T-helper 1 cell treated with Interleukin-12 subunit alpha and Interleukin-12 subunit beta and Interleukin-4 antibody, amounts not matched to agents 30 μg/mL and 1 μg/mL, for 36 hours (primary cell): ENCODE measurements around the gene CCDC85B.

ENCODE experiments used
- H3K27ac Mint-ChIP-seq: one replicate; pipeline ENCODE4 v1.8.0; 2021; ENCODE audit warnings: mild to moderate bottlenecking, mixed read lengths
- H3K27me3 Mint-ChIP-seq: one replicate; pipeline ENCODE4 v1.8.0; 2021; ENCODE audit warnings: low read depth, mixed read lengths
- H3K36me3 Mint-ChIP-seq: one replicate; pipeline ENCODE4 v1.8.0; 2021; ENCODE audit warnings: low read depth, mixed read lengths
- H3K4me1 Mint-ChIP-seq: one replicate; pipeline ENCODE4 v1.8.0; 2021; ENCODE audit warnings: low read depth, mixed read lengths
- H3K4me3 Mint-ChIP-seq: one replicate; pipeline ENCODE4 v1.8.0; 2021; ENCODE audit warnings: mild to moderate bottlenecking, moderate library complexity, mixed read lengths
- H3K9me3 Mint-ChIP-seq: one replicate; pipeline ENCODE4 v1.8.0; 2021; ENCODE audit warnings: mixed read lengths

Gene CCDC85B

DNA sequence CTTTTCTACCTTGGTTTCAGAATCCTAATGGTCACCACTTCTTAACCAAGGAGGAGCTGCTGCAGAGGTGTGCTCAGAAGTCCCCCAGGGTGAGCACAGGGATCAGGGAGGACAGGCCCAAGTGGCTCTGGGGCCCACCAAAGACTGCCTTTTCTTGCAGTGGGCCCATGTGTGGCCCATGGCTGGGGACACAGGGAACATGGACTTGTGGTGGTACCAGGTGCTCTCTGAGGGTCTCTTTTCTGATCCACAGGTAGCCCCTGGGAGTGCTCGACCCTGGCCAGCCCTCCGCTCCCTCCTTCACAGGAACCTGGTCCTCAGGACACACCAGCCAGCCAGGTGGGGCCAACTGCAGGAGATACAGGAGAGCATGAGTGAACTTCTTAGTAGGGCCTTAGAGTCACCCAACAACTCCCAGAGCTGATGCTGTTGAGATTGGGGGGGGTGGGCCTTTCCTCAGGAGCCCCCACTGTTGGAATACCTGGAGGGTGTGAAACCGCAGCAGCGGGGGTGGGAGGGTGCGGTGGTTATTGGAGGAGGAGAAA is 28.2 kb upstream of the CCDC85B start:
- Mint-ChIP-seq H3K36me3 (peaks cover 30% of the 10 kb centered on the region), H3K4me1 (peaks cover 28% of the 10 kb centered on the region), H3K27me3 (no peaks in the 10 kb centered on the region), H3K27ac (peak overlapping the region; percentile 58), H3K9me3 (no peaks in the 10 kb centered on the region), H3K4me3 (peak overlapping the region; percentile 93)

DNA sequence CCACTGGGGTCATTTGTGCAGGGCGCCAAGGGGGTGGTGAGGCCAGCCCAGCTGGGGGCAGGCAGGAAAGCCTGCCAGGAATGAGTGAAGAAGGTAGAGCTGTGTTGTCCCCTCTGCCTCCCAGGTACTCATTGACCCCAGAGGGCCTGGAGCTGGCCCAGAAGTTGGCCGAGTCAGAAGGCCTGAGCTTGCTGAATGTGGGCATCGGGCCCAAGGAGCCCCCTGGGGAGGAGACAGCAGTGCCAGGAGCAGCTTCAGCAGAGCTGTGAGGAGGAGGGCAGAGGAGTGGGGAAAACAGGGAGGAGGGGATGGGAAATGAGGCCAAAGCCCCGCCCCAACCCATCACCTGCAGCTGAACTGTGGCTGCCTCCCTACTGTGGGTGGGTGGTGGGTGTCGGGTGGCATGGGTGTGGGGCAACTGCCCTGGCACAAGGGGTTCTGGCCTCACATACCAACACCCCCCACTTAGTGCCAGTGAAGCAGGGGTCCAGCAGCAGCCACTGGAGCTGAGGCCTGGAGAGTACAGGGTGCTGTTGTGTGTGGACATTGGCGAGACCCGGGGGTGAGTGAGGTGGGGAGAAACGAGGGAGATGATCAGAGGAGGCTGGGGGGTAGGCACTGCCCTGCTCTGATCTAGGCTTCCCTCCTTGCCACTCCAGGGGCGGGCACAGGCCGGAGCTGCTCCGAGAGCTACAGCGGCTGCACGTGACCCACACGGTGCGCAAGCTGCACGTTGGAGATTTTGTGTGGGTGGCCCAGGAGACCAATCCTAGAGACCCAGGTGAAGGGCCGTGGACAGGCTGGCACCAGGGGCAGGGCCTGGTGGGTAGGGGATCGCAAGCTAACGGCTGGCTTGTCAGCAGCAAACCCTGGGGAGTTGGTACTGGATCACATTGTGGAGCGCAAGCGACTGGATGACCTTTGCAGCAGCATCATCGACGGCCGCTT is 27.3 kb upstream of the CCDC85B start:
- peaks cover 31% of the 10 kb centered on the region for H3K36me3 Mint-ChIP-seq
- no peaks in the 10 kb centered on the region for H3K9me3 Mint-ChIP-seq
- H3K4me3 Mint-ChIP-seq, result peak overlapping the region; percentile 93
- no peaks in the 10 kb centered on the region for H3K27me3 Mint-ChIP-seq
- peak overlapping the region; percentile 58 for H3K27ac Mint-ChIP-seq
- peaks cover 28% of the 10 kb centered on the region for H3K4me1 Mint-ChIP-seq

DNA sequence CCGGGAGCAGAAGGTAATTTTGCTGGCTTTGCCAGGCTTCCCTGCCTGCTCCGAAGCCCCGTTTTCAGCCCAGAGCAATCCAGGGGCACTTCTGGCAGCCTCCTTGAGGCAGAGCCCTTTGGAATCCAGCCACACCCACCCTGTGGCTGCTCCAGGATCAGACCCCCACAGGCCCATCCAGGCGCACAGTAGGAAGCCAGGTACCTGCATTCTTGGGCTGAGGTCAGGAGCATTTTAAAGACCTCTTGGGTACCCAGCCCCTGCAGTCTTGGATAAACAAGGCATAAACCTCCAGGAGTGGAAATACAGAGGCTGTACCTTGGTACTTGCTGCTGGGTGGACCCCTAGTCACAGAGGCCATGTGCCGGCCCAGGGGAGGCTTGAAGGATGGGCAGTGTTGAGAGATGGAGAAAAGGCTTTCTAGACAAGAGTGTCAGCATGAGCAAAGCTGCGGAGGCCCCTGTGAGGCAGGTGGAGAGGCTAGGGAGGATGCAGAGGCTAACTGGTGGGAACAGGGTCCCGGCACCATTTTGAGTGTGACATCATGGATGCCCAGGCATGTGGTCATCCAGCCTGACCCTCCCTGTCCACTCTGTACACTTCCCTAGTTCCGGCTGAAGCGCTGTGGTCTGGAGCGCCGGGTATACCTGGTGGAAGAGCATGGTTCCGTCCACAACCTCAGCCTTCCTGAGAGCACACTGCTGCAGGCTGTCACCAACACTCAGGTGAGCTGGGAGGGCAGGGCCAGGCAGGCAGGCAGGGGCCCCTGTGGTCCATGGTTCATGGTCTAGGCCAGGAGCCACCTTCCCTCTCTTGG is 26.4 kb upstream of the CCDC85B start:
- no peak overlapping the region for H3K27ac Mint-ChIP-seq
- no peak overlapping the region for H3K4me3 Mint-ChIP-seq
- H3K36me3 Mint-ChIP-seq, result peaks cover 31% of the 10 kb centered on the region
- H3K4me1 Mint-ChIP-seq, result peaks cover 19% of the 10 kb centered on the region
- H3K27me3 Mint-ChIP-seq, result no peaks in the 10 kb centered on the region
- H3K9me3 Mint-ChIP-seq, result no peaks in the 10 kb centered on the region

DNA sequence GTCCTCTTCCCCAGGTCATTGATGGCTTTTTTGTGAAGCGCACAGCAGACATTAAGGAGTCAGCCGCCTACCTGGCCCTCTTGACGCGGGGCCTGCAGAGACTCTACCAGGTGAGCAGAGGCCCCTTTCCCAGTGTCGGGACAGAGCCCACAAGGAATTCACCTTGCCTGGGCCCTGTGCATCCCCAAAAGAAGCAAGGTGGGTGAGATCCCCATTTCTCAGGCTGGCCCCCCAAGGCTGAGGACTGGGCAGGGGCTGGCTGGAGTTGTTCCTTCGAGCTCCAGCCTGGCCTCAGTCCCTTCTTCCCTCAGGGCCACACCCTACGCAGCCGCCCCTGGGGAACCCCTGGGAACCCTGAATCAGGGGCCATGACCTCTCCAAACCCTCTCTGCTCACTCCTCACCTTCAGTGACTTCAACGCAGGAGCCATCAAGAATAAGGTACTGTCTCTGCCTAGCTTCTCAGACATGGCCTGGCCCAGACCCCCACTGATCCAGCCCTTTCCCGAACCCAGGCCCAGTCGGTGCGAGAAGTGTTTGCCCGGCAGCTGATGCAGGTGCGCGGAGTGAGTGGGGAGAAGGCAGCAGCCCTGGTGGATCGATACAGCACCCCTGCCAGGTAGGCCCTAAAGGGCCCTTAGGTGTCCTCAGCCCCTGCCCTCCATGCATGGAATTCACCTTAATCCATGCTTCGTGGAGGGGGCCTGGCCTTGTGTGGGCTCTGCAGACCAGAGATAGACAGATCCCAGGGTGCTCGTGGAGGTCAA is 25.6 kb upstream of the CCDC85B start:
- Mint-ChIP-seq H3K9me3 (no peaks in the 10 kb centered on the region), H3K27ac (no peak overlapping the region), H3K4me3 (no peak overlapping the region), H3K36me3 (peaks cover 31% of the 10 kb centered on the region), H3K4me1 (peaks cover 18% of the 10 kb centered on the region), H3K27me3 (no peaks in the 10 kb centered on the region)

DNA sequence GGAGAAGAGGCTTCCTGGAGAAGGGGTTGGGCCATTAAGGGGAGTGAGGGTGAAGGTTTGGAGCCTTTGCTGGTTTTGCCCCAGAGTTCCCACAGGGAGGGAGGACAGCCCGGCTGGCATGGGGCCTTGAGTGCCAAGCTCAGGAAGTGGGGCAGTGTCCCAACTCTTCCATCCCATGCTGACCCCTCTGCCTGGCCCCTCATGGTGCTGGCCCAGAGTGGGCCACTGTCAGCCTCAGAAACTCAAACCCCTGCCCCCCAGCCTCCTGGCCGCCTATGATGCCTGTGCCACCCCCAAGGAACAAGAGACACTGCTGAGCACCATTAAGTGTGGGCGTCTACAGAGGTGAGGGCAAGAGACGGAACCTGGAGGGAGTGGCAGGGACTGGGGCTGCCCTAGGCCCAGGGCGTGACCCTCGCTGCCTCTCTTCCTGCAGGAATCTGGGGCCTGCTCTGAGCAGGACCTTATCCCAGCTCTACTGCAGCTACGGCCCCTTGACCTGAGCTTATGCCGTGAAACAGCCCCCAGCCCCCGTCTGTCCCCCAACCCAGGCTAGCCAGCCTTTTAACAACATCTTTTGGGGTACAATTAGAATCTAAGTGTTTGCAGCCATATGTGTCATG is 24.8 kb upstream of the CCDC85B start:
- no peak overlapping the region for H3K4me3 Mint-ChIP-seq
- peaks cover 30% of the 10 kb centered on the region for H3K36me3 Mint-ChIP-seq
- H3K9me3 Mint-ChIP-seq, result no peaks in the 10 kb centered on the region
- H3K27me3 Mint-ChIP-seq, result no peaks in the 10 kb centered on the region
- H3K27ac Mint-ChIP-seq, result no peak overlapping the region
- H3K4me1 Mint-ChIP-seq, result peaks cover 19% of the 10 kb centered on the region

DNA sequence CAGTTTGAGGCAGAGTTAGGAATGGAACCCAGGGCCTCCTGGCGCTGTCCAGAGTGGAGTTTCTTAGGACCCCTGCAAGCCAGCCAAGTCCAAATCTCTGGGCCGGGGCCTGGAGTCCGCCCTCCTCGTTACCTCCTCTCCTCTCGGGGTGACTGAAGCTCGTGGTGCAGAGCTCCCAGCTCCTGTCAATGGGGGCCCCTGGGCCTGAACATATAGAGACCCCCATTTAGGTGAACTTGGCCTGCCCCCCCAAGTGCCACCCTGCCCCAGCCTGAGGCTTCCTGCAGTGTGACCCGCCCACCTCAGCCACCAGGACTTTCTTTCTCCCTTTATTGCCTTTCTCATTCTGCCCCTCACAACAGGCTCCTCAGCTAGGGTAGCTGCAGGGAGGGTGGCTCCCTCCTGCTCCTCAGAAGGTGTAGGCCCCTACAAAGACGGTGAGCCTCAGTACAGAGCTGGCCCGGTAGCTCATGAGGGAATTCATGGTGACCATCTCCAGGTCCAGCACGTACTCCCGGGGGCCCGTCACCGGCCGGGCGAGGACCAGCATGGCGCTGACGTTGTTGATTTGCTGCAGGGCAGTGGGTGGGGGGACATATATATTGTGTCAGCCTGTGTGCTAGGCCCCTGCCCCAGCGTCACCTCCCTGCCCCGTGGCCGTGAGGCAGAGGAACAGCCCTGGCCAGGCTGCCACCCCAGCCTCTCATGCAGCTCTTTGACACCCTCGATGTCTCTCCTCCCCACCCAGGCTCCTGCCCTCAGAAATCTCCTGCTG is 23.8 kb upstream of the CCDC85B start:
- Mint-ChIP-seq H3K4me1 (peaks cover 20% of the 10 kb centered on the region), H3K27me3 (no peaks in the 10 kb centered on the region), H3K9me3 (no peaks in the 10 kb centered on the region), H3K36me3 (peaks cover 30% of the 10 kb centered on the region), H3K27ac (no peak overlapping the region), H3K4me3 (no peak overlapping the region)

DNA sequence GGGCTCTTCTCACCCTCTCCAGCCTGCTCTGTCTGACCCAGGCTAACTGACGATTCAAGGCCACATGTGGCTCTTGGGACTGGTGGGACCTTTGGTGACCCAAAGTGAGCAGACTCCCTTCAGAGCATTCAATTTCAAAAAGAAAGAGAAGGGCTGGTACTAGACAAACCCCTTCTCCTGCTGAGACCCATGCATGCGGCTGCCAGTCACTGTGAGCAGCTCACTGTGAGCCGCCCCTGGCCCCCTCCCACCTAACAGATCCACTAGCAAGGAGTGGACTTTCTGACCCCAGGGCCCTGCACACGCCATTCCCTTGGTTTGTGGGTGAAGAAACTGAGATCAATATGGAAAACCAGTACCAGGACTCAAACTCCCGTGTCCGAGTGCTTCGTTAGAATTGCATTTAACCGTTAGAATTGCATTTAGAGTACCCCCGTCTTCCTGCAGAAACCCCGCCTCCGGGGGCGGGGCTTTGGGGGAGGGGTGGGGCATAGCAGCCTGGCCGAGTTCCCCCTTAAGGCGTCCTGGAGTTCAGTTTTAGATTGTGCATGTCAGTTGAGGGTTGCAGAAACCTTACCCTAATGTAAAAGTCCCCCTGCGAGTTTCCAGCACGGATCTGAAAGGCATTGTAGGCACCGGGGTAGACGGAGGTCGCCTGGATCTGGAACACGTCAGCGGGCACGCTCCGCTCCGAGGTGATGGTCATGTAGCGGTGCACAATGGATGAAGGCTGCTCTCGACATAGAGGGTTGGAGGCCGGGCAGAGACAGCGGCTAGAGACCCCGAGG is 23.0 kb upstream of the CCDC85B start:
- H3K4me3 Mint-ChIP-seq, result no peak overlapping the region
- peaks cover 17% of the 10 kb centered on the region for H3K4me1 Mint-ChIP-seq
- no peak overlapping the region for H3K27ac Mint-ChIP-seq
- H3K9me3 Mint-ChIP-seq, result no peaks in the 10 kb centered on the region
- H3K36me3 Mint-ChIP-seq, result peaks cover 26% of the 10 kb centered on the region
- H3K27me3 Mint-ChIP-seq, result no peaks in the 10 kb centered on the region

DNA sequence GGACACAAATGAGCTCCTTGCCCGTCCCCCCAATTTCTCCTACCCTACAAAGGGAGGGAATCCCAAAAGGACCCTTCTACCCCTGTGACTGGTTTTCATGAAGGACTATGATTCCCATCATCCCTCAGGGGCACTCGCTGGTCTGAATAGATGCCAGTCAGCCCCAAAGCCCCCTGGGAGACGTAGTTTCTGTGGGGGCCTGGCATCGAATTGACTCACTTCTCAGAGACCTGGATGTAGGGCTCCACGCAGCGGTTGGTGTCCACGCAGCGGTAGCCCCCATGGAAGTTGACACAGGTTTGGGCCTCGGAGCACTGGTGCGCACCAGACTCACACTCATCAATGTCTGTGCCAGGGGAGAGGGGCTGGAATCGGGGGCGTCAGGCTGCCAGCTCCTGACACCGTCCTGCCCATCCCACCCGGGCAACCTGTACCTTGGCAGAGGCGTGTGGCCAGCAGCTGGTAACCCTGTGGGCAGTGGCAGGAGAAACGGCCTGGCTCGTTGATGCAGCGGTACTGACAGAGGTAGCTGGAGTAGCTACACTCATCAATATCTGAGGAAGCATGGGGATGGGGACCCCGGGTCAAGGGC is 22.3 kb upstream of the CCDC85B start:
- no peaks in the 10 kb centered on the region for H3K9me3 Mint-ChIP-seq
- H3K36me3 Mint-ChIP-seq, result peaks cover 20% of the 10 kb centered on the region
- no peak overlapping the region for H3K4me3 Mint-ChIP-seq
- H3K27me3 Mint-ChIP-seq, result peaks cover 3% of the 10 kb centered on the region
- H3K4me1 Mint-ChIP-seq, result peaks cover 17% of the 10 kb centered on the region
- no peak overlapping the region for H3K27ac Mint-ChIP-seq

DNA sequence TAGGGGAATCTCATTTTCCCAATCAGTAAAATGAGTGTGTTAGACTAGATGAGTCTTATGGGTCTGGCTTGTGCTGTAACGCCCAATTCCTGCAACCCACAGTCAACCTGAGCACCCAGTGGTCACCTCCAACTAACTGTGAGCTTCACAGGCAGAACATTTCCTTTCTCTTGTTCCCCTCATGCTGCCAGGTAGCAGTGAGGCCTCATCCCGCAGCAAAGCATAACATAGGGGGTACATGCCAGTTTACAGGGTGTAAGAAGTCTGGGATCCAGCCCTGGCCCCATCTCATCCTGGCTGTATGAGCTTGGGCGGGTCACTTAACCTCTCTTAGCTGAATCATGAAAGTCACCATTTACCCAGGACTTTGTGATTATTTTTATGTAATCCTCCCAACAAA is 21.6 kb upstream of the CCDC85B start:
- no peak overlapping the region for H3K27ac Mint-ChIP-seq

DNA sequence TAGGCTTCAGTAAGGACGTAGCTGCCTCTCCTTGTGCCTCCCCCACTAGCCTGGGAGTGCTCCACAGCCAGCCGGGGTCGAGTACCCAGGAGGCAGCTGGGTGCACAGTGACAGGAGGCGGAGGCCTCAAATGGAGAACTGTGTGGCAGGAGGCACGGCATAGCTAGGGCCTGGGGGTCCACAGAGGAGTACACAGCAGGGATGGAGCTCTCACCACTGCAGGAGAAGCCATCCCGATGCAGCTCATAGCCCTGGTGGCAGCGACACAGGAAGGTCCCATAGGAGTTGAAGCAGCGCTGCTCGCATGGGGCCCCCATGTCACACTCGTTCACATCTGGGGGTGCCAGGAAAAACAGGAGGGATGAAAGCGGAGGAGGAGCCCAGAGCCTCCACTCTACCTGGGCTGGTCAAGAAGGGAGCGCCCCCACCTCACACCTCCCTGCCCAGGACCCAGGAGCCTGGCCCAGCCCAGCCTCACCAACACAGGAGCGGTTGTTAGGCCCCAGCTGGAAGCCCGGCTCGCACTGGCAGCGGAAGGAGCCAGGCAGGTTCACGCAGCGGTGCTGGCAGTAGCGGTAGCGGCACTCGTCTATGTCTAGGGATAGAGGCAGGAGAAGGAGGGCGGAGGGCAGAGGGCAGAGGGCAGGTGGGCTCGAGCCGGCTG is 20.7 kb upstream of the CCDC85B start:
- Mint-ChIP-seq H3K36me3 (peaks cover 12% of the 10 kb centered on the region), H3K4me3 (no peak overlapping the region)

More for the DNA sequence above, 21.6 kb upstream of the CCDC85B start:
- H3K36me3 Mint-ChIP-seq, result peaks cover 14% of the 10 kb centered on the region
- H3K9me3 Mint-ChIP-seq, result no peaks in the 10 kb centered on the region
- H3K4me3 Mint-ChIP-seq, result no peak overlapping the region
- H3K27me3 Mint-ChIP-seq, result peaks cover 5% of the 10 kb centered on the region
- H3K4me1 Mint-ChIP-seq, result peaks cover 19% of the 10 kb centered on the region

DNA sequence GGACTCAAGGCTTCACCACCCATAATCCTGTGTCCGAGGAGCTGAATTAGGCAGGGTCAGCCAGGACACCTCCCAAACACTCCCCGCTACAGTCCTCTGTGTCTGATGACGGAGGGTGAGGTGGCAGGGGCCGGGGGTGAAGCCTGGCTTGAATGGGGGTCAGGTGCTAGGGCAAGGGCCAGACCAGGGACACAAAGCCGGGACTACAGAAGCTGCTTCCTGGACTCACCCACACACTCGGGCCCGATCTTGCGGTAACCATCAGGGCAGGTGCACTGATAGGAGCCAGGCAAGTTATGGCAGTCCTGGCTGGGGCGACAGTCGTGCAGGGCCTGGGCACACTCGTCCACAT is 20.2 kb upstream of the CCDC85B start:
- no peaks in the 10 kb centered on the region for H3K9me3 Mint-ChIP-seq
- H3K27me3 Mint-ChIP-seq, result peaks cover 5% of the 10 kb centered on the region
- peaks cover 9% of the 10 kb centered on the region for H3K36me3 Mint-ChIP-seq
- peaks cover 16% of the 10 kb centered on the region for H3K4me1 Mint-ChIP-seq
- no peak overlapping the region for H3K4me3 Mint-ChIP-seq
- H3K27ac Mint-ChIP-seq, result peak overlapping the region; percentile 15

More for the DNA sequence above, 20.7 kb upstream of the CCDC85B start:
- H3K27me3 Mint-ChIP-seq, result peaks cover 5% of the 10 kb centered on the region
- H3K9me3 Mint-ChIP-seq, result no peaks in the 10 kb centered on the region
- H3K4me1 Mint-ChIP-seq, result peaks cover 16% of the 10 kb centered on the region
- H3K27ac Mint-ChIP-seq, result no peak overlapping the region
